Measurements from ENCODE around the gene SLC24A3. TPM values are rescaled to one million over a fixed set of nuclear protein-coding genes. Genes with fewer than 3 reads are reported as not detected.

Gene SLC24A3
- total and polyA plus RNA-seq, 7 experiments from 2014 or later, result 0.58 to 1.0 TPM; not detected in 5

GRCh38 chr20:19275038-19275629 is 62.7 kb downstream of the SLC24A3 start:
- Mint-ChIP-seq H3K4me3 (no peak overlapping the region), H3K36me3 (no peaks in the 10 kb centered on the region), H3K9me3 (peaks cover 0 to 4% (median 0%) of the 10 kb centered on the region in 11 donors), H3K27me3 (peaks cover 0 to 6% (median 4%) of the 10 kb centered on the region in 5 donors), H3K4me1 (no peaks in the 10 kb centered on the region), H3K27ac (no peak overlapping the region)
- Histone ChIP-seq H3K4me1 (ENCODE audit: control insufficient read depth in 2 of 2, insufficient read depth in 2 of 2, low read length in 2 of 2) (no peaks in the 10 kb centered on the region), H3K36me3 (ENCODE audit: control insufficient read depth in 2 of 3, insufficient read depth in 3 of 3, low read length in 3 of 3) (no peaks in the 10 kb centered on the region), H3K27me3 (ENCODE audit: control insufficient read depth in 2 of 2, insufficient read depth in 2 of 2, low read length in 2 of 2) (no peaks in the 10 kb centered on the region), H3K4me3 (ENCODE audit: low read length) (no peak overlapping the region), H3K27ac (ENCODE audit: low read depth, low read length) (no peak overlapping the region), H3K9me3 (ENCODE audit: control insufficient read depth in 2 of 3, low read length in 3 of 3) (no peaks in the 10 kb centered on the region)
- ChIA-PET POLR2A (no interaction called here), CTCF (no interaction called here)
- intact Hi-C loops (cut with micrococcal nuclease), result no loop called here
- DNase-seq (no peak), ATAC-seq (no peak)

GRCh38 chr20:19275630-19276071 is 63.2 kb downstream of the SLC24A3 start:
- DNase-seq, result no peak
- H3K27ac Mint-ChIP-seq, result no peak overlapping the region
- H3K27me3 ChIP-seq (ENCODE audit: control insufficient read depth in 2 of 2, insufficient read depth in 2 of 2, low read length in 2 of 2), result no peaks in the 10 kb centered on the region
- H3K4me3 ChIP-seq (ENCODE audit: low read length), result no peak overlapping the region
- peaks cover 0 to 10% (median 6%) of the 10 kb centered on the region in 5 donors for H3K27me3 Mint-ChIP-seq
- ChIA-PET CTCF (no interaction called here), POLR2A (no interaction called here)
- intact Hi-C loops (cut with micrococcal nuclease), result no loop called here
- no peaks in the 10 kb centered on the region for H3K36me3 ChIP-seq (ENCODE audit: control insufficient read depth in 2 of 3, insufficient read depth in 3 of 3, low read length in 3 of 3)
- no peaks in the 10 kb centered on the region for H3K4me1 Mint-ChIP-seq
- no peak overlapping the region for H3K4me3 Mint-ChIP-seq
- H3K36me3 Mint-ChIP-seq, result no peaks in the 10 kb centered on the region
- H3K9me3 Mint-ChIP-seq, result peaks cover 0 to 4% (median 0%) of the 10 kb centered on the region in 11 donors
- H3K27ac ChIP-seq (ENCODE audit: low read depth, low read length), result no peak overlapping the region
- no peaks in the 10 kb centered on the region for H3K9me3 ChIP-seq (ENCODE audit: control insufficient read depth in 2 of 3, low read length in 3 of 3)
- ATAC-seq, result no peak
- H3K4me1 ChIP-seq (ENCODE audit: control insufficient read depth in 2 of 2, insufficient read depth in 2 of 2, low read length in 2 of 2), result no peaks in the 10 kb centered on the region

DNA sequence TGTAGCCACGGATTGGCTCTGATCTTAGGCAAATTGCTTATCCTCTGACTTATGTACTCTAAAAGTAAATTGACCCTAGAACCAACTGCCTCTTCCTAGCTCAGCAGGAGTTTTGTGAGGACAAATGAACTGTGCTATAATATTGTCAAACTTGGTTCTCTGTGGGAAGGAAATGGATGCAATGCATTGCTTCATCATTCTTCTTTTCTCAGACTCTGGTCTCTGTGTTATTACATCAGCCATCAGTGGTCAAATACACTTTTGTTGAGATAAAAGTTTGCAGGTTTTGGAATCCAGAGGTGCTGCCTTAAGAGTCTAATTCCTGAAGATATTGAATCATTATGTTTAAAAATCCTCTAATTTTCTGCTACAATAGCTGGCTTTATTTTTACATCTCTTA is 64.9 kb downstream of the SLC24A3 start:
- H3K27ac Mint-ChIP-seq, result no peak overlapping the region
- Histone ChIP-seq H3K4me3 (ENCODE audit: low read length) (no peak overlapping the region), H3K9me3 (ENCODE audit: control insufficient read depth in 2 of 3, low read length in 3 of 3) (no peaks in the 10 kb centered on the region), H3K36me3 (ENCODE audit: control insufficient read depth in 2 of 3, insufficient read depth in 3 of 3, low read length in 3 of 3) (no peaks in the 10 kb centered on the region), H3K4me1 (ENCODE audit: control insufficient read depth in 2 of 2, insufficient read depth in 2 of 2, low read length in 2 of 2) (no peaks in the 10 kb centered on the region), H3K27ac (ENCODE audit: low read depth, low read length) (no peak overlapping the region), H3K27me3 (ENCODE audit: control insufficient read depth in 2 of 2, insufficient read depth in 2 of 2, low read length in 2 of 2) (no peaks in the 10 kb centered on the region)
- ChIA-PET CTCF (no interaction called here), POLR2A (no interaction called here)
- H3K4me3 Mint-ChIP-seq, result no peak overlapping the region
- intact Hi-C loops (cut with micrococcal nuclease), result no loop called here
- DNase-seq (no peak), ATAC-seq (no peak)
- peaks cover 0 to 16% (median 6%) of the 10 kb centered on the region in 5 donors for H3K27me3 Mint-ChIP-seq
- no peaks in the 10 kb centered on the region for H3K36me3 Mint-ChIP-seq
- no peaks in the 10 kb centered on the region for H3K4me1 Mint-ChIP-seq
- H3K9me3 Mint-ChIP-seq, result peaks cover 0 to 4% (median 0%) of the 10 kb centered on the region in 11 donors

- H3K9me3 ChIP-seq (ENCODE audit: control insufficient read depth in 2 of 3, low read length in 3 of 3), result no peaks in the 10 kb centered on the region
- ATAC-seq (no peak), DNase-seq (no peak)
- H3K27ac Mint-ChIP-seq, result no peak overlapping the region
- no peak overlapping the region for H3K27ac ChIP-seq (ENCODE audit: low read depth, low read length)
- no peak overlapping the region for H3K4me3 Mint-ChIP-seq
- intact Hi-C loops (cut with micrococcal nuclease), result no loop called here
- H3K4me3 ChIP-seq (ENCODE audit: low read length), result no peak overlapping the region
- peaks cover 0 to 4% (median 0%) of the 10 kb centered on the region in 11 donors for H3K9me3 Mint-ChIP-seq
- H3K4me1 ChIP-seq (ENCODE audit: control insufficient read depth in 2 of 2, insufficient read depth in 2 of 2, low read length in 2 of 2), result no peaks in the 10 kb centered on the region
- H3K36me3 ChIP-seq (ENCODE audit: control insufficient read depth in 2 of 3, insufficient read depth in 3 of 3, low read length in 3 of 3), result no peaks in the 10 kb centered on the region
- no peaks in the 10 kb centered on the region for H3K4me1 Mint-ChIP-seq
- ChIA-PET CTCF (no interaction called here), POLR2A (no interaction called here)
- no peaks in the 10 kb centered on the region for H3K36me3 Mint-ChIP-seq
- no peaks in the 10 kb centered on the region for H3K27me3 ChIP-seq (ENCODE audit: control insufficient read depth in 2 of 2, insufficient read depth in 2 of 2, low read length in 2 of 2)
- peaks cover 0 to 16% (median 8%) of the 10 kb centered on the region in 5 donors for H3K27me3 Mint-ChIP-seq
These were observed 71.1 kb downstream of the SLC24A3 start for GRCh38 chr20:19283490-19284025.

DNA sequence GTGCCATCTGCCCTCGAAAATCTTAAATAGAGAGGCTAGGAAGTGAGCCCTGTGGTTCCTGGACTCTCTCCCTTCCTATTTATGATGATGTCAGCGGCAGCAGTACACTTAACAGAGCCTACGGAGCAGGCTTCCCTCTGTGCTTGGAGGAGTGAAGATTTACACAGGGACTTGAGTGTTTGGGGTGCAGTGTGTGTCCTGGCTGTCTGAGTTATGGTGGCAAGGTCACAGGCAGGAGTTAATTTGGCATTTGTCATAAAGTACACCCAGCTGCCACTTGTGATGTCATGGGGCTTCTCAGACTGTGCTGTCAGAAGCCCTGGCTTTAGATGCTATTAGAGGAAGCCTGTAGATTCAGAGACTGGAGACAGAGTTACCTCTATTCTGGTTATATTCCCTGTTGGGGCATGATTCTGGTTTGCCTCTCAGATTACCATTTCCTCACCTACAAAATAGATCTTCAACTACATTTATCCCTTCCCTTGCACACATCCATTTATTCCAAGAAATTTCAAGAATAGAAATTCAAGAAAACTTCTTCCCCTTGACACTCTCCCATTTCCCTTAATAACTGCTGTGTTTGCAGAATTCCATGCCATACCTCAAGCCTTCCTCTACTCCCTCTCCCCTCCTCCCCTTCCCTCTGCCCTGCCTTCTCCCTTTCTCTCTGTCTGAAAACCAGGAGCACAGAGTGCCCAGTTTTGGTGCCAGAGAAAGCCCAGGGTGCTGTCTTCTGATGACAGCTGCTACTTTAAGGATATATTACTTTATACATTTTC is 72.1 kb downstream of the SLC24A3 start:
- Histone ChIP-seq H3K27ac (ENCODE audit: low read depth, low read length) (no peak overlapping the region), H3K27me3 (ENCODE audit: control insufficient read depth in 2 of 2, insufficient read depth in 2 of 2, low read length in 2 of 2) (no peaks in the 10 kb centered on the region), H3K36me3 (ENCODE audit: control insufficient read depth in 2 of 3, insufficient read depth in 3 of 3, low read length in 3 of 3) (no peaks in the 10 kb centered on the region), H3K4me3 (ENCODE audit: low read length) (no peak overlapping the region), H3K4me1 (ENCODE audit: control insufficient read depth in 2 of 2, insufficient read depth in 2 of 2, low read length in 2 of 2) (no peaks in the 10 kb centered on the region), H3K9me3 (ENCODE audit: control insufficient read depth in 2 of 3, low read length in 3 of 3) (no peaks in the 10 kb centered on the region)
- Mint-ChIP-seq H3K4me3 (peak overlapping the region in 1 of 10 donors; percentile 45), H3K27me3 (peaks cover 0 to 15% (median 4%) of the 10 kb centered on the region in 5 donors), H3K36me3 (no peaks in the 10 kb centered on the region), H3K27ac (no peak overlapping the region), H3K9me3 (peaks cover 0 to 3% (median 0%) of the 10 kb centered on the region in 11 donors), H3K4me1 (no peaks in the 10 kb centered on the region)
- CTCF ChIA-PET, result no interaction called here
- POLR2A ChIA-PET, result no interaction called here
- intact Hi-C loops (cut with micrococcal nuclease), result no loop called here
- no peak for DNase-seq
- no peak for ATAC-seq

GRCh38 chr20:19285436-19285835 is 73.0 kb downstream of the SLC24A3 start:
- Histone ChIP-seq H3K9me3 (ENCODE audit: control insufficient read depth in 2 of 3, low read length in 3 of 3) (no peaks in the 10 kb centered on the region), H3K27ac (ENCODE audit: low read depth, low read length) (no peak overlapping the region), H3K27me3 (ENCODE audit: control insufficient read depth in 2 of 2, insufficient read depth in 2 of 2, low read length in 2 of 2) (no peaks in the 10 kb centered on the region), H3K4me1 (ENCODE audit: control insufficient read depth in 2 of 2, insufficient read depth in 2 of 2, low read length in 2 of 2) (no peaks in the 10 kb centered on the region), H3K36me3 (ENCODE audit: control insufficient read depth in 2 of 3, insufficient read depth in 3 of 3, low read length in 3 of 3) (no peaks in the 10 kb centered on the region), H3K4me3 (ENCODE audit: low read length) (no peak overlapping the region)
- peaks cover 0 to 6% (median 3%) of the 10 kb centered on the region in 5 donors for H3K27me3 Mint-ChIP-seq
- H3K36me3 Mint-ChIP-seq, result no peaks in the 10 kb centered on the region
- no peak overlapping the region for H3K27ac Mint-ChIP-seq
- no peaks in the 10 kb centered on the region for H3K4me1 Mint-ChIP-seq
- H3K4me3 Mint-ChIP-seq, result no peak overlapping the region
- DNase-seq, result no peak
- intact Hi-C loops (cut with micrococcal nuclease), result no loop called here
- POLR2A ChIA-PET, result no interaction called here
- peaks cover 0 to 3% (median 0%) of the 10 kb centered on the region in 11 donors for H3K9me3 Mint-ChIP-seq
- ATAC-seq, result no peak
- CTCF ChIA-PET, result interaction anchor here (1.0 kb wide), 1 partner anchor 23 kb away, joined by 3 read pairs; no protein-coding TSS in a partner anchor

All from naive thymus-derived CD4-positive, alpha-beta T cell (primary cell).